Femur (tissue), 1 donor: ENCODE results near the gene SPESP1.

Experiments
- DNase-seq: peaks from one replicate; pipeline ENCODE4 v3.0.0-alpha.2; 2017

Gene SPESP1

GRCh38 chr15:68993276-68993675 is 63.0 kb downstream of the SPESP1 start:
- no peak for DNase-seq

GRCh38 chr15:68994149-68994548 is 63.8 kb downstream of the SPESP1 start:
- no peak for DNase-seq

- no peak for DNase-seq
Observed at GRCh38 chr15:68994981-68995761, 64.8 kb downstream of the SPESP1 start.
